Middle frontal gyrus (tissue), 1 donor: ENCODE results near the gene COL4A4.

Experiments used
- DNase-seq: peaks from one replicate; pipeline ENCODE4 v3.0.0-alpha.2; 2015; ENCODE audit warnings: low spot score; ENCODE audit errors: extremely low spot score

COL4A4 gene

DNA sequence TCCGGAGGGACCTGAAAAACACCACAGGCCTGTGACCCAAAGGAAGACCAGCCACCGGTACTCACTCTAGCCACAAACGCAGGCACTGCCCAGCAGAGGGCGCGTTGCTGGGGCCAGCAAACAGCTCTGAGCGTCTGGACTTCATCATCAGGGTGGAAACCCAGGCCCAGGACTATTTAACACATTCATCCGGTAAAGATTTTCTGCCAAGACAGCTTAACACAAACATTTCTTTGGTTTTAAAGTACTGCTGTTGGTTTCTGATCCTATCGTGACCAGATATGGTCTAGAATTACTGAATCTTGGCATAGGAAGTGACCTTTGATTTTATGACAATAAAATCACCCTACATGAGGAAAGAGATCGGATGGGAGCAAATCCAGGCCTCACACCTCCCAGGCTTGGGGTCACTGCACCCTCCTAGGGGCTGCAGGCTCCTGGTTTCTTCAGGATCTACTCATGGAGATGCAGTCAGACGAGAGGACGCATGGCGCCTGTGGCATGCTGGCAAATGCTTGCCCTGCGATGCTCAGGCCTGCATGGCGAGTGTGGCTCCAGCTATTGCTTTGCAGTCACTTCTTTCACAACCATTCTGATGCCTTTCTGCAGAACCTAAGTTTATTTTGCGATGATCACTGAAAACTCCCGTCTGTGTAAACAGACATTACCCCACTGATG lies 130.4 kb downstream of the COL4A4 start:
- DNase-seq: no peak

- DNase-seq: no peak
Observed at GRCh38 chr2:227031379-227031778, 132.6 kb downstream of the COL4A4 start.

DNA sequence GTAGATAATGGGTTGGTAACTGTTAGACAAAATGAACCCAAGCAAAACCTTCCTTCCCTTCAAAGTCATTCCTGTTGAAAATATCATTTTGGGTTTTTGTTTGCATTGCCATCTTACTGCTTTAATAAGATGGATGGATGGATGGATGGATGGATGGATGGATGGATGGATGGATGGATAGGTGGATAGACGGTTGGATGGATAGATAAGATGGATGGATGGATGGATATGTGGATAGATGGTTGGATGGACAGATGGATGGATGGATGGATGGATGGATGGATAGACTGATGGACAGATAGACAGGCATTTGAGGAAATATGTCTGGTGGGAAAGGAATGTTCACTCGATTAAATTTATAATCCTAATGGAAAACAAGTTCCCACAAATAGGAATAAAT lies 133.2 kb downstream of the COL4A4 start:
- DNase-seq: no peak

- no peak for DNase-seq
Observed at GRCh38 chr2:227029426-227030105, 134.4 kb downstream of the COL4A4 start.

GRCh38 chr2:227025510-227025909 lies 138.5 kb downstream of the COL4A4 start:
- no peak for DNase-seq

DNA sequence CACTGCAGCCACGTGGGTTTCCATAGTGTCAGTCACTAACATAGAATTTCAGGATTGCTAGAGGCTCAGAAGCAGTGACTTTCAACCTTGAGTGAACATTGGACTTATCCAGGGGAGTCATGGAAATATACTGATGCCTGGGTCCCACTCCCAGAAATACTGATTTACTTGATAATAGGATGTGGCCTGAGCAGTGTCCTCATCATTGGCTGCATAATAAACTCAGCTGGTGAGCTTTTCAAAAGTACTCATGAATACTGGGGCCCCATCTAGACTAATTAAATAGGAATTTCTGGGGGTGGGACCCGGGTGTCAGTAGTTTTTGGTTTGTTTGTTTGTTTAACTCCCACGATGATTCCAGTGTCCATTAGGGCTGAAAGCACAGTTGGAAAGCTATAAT lies 141.4 kb downstream of the COL4A4 start:
- no peak for DNase-seq

GRCh38 chr2:227020416-227020815 lies 143.6 kb downstream of the COL4A4 start:
- DNase-seq: no peak

GRCh38 chr2:227016894-227017293 lies 147.1 kb downstream of the COL4A4 start:
- no peak for DNase-seq

DNA sequence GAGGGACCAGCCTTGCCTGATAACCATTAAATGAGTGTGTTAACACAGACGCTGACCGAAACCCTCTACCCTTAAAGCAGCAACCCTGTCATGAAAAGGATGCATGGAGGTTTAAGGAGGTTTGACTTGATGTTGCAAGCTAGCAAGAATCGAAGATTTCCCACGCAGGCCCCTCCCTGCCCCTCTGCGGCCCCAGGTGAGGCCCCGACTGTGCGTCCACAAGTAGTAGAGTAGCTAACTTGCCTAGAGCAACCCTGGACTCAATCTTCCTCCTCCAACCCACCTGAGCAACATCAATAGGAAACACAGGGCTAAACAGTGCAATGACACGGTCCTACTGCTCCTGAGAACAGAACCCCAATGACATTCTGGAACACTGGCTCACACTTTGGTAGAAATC lies 150.1 kb downstream of the COL4A4 start:
- no peak for DNase-seq

DNA sequence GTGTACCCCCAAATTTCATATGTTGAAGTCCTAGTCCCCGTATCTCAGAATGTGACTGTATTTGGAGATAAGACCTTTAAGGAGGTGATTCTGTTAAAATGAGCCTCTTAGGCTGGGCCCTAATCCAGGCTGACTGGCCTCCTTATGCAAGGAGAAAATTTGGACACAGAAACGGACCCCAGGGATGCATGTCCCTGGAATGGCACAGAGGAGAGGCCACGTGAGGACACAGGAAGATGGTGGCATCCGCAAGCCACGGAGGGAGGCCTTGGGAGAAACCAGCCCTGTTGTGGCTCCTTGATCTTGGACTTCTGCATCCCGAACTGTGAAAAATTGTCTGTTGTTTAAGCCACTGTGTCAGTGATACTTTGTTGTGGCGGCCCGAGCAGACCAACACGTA lies 150.7 kb downstream of the COL4A4 start:
- no peak for DNase-seq

DNA sequence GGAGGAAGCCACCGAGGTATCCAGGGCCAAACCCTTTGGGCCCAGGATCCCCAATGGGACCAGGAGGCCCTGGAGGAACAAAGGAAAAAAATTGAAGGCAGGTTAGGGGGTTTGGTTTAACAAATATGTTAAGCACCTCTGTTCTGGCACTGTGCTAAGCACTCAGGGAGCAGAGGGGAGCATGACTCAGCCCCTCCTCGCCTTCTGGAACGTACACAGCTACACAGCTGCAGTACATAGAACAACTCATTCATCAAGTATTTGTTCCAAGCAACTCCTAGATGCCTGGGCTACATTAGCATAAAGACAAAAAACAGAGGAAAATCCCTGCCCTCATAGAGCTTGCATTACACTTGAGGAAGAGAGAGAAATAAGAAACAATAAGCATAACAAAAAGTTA lies 153.6 kb downstream of the COL4A4 start:
- no peak for DNase-seq

DNA sequence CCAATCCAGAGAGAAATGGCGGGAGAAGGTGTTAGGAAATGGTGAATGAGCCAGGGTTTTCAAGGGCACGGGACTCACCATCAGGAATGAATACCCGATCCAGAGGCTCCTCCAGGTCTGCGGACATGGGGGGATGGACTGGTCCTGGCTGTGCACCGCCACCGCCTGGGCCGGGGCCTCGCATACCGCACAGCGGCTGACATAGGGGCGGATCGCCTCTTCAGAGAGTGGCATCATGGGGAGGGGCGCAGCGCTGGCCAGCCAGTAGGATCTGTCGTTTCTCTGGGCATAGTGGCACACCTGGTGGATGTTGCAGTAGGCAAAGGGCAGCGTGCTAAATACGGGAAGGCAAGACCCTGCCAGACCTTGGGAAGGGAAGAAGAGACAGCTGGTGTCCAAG lies 156.1 kb downstream of the COL4A4 start:
- no peak for DNase-seq

DNA sequence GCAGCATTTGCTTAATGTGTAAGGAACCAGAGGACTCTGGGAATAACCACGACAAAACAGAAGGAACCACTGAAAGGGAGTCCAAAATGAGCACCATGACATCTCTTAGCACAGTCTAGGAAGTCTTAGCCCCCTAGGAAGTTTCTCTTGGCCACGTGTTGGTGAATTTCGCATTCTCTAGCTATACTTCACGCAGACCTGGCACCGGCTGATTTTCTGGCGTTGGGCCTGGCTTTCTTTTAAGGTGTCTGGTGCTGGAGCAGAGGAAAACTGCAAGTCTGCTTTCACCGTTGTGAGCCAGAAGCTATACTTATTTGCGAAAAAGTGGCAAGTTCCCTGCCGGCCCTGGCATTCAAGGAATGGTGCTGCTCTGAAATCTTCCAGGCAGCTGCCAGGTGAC lies 156.9 kb downstream of the COL4A4 start:
- DNase-seq: no peak

GRCh38 chr2:227006189-227006897 lies 157.7 kb downstream of the COL4A4 start:
- no peak for DNase-seq

DNA sequence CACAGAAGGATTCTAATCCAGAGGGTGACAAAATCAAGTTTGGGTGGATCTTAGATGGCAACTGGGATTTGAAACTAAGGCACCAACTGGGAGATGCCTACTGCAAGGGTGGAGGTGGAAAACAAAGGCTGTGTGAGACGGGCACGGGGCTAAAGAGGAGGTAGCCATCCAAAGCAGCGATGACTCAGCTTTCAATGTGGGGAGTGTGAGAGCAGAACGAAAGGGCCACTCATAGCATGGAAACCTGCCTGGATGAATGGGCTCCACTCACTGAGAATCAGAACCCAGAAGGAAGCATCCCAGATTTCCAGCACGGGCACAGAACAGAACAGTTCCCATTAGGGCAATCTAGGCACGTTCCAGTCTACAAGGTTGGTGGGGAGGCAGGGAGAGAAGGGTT lies 159.5 kb downstream of the COL4A4 start:
- DNase-seq: no peak

DNA sequence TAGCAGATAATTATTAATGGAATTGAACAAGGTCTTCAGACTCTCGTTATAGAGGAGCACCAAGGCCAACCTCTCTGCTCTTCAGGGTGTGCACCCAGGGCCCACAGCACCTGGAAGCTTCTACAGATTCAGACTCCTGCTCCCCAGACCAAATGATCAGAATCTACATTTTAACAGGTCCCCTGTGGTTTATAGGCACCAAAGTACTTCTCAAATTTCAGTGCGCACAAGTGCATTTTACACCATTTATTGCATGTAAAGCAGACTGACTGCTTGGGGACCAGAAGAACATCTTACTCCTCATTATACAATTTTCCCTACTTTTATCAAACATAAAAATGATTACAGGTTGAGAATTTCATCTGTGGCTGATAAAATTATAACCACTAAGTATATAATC lies 163.9 kb downstream of the COL4A4 start:
- no peak for DNase-seq

DNA sequence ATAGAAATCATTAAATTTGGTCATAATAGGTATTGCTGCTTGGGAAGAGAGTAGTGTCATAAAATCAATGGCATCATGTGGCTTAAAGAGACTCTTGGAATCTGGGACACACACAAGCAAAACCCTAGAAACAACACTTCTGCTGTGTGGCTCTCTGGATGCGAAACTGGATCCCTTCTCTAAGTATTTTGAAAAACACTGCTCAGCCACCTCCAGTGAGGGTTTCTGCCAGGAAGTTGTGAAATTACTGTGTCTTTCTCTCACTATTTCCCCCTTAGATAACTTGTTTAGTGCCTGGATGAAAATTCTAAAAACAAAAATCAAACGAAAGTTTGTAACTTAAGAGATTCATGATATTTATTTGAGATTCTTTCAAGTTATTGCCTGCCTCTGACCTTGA lies 164.3 kb downstream of the COL4A4 start:
- DNase-seq: no peak

DNA sequence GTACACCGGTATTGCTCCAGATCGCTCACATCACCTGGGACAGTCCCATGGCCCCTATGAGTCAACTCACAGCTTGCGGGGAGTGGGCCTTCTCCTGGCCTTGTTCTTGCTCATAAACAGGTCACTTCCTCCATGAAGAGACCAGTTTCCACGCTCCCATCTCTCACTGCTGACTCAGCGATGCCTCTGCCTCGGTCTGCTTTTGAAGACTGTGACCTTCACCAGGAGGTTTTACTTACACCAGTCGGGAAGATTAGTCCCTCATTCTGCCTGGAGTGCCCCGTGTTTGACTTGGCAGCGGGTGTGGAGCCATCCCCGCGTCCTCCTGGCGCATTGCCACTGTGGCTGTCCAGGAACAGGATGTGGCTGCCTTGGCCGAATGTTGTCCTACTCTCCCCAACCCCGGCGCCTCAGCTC lies 168.4 kb downstream of the COL4A4 start:
- DNase-seq: no peak

DNA sequence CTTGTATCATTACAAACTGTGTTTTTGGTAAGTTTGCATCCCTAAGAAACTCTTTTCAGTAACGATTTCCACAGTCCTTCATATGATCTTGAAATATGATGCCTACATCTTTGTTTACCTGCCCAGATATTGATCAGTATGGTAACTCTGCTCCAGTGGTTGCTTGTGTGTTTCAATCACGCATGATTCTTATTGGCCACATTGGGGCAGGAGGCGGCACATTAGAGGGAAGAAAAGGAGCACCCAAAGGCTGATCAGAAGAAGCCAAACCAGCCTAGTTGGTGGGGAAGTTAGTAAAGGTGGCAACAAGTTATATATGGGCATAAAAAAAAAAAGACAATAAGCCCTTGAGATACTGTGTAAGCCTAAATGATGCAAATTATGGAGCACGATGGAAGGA lies 169.2 kb downstream of the COL4A4 start:
- no peak for DNase-seq

DNA sequence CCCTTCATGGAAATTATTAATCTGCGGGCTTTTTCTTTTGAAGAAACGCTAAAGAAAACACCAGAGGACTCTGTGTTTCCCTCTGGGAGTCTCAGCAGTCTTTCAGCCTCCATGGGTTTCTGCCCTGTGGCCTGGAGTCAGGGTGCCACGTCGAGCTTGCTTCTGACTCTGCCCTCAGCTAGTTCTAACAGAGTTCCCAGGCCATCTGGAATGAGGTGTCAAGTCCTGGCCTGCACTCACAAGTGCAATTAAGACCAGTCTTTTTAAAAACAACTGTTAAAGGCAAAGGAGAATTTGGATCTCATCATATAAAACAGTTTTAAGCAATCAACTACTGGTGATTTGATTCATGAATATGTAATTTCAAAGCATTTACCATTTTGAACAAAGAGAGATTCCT lies 170.8 kb downstream of the COL4A4 start:
- no peak for DNase-seq

DNA sequence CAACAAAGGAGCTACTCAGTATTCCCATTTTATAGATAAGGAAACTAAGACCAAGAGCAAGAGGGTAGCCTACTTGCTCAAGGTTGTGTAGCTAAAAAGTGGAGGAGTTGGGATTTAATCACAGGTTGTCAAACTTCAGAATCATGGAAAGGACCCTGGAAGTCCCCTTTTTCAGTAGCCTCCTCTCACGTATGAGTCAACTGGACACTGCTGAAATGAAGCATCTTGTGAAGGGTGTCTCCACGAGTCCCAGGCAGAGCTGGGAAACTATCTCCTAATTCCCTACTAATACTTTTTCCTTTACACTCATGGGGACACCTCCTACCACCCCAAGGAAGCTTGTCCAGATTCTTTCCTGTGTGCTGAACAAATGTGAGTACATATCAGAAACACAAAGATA lies 172.3 kb downstream of the COL4A4 start:
- DNase-seq: no peak

DNA sequence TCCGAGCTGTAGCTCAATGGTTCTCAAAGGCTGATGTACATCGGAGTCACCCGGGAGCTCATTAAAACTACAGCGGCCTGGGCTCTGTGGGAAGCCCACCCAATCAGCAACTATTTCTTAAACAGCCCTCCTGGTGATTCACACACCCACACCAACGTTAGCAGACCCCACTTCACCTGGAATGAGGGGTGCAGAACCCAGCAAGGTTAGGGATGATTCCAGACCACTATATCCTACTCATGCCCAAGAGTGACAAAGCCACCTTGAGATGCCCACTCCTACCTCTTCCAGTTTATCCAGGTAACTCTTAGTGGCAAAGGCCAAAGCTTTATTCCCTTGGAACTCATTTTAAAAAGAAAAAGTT lies 178.4 kb downstream of the COL4A4 start:
- no peak for DNase-seq
